ENCODE measurements around the gene GFOD1.
"Not testable (repeated sequence)": the region's sequence is repeated elsewhere in the genome, so short reads cannot be mapped to it uniquely, and the experiment has no call there.

Gene GFOD1

GRCh38 chr6:13331516-13332348 is 155.7 kb downstream of the GFOD1 start:
- in situ Hi-C loops (cut with MboI; ENCODE audit: low sequenced_read_pairs), result no loop called here

- in situ Hi-C loops (cut with MboI; ENCODE audit: low sequenced_read_pairs), result no loop called here
Observed at GRCh38 chr6:13328875-13329183, 158.6 kb downstream of the GFOD1 start.

- in situ Hi-C loops (cut with MboI; ENCODE audit: low sequenced_read_pairs), result no loop called here
Observed at GRCh38 chr6:13328076-13328874, 159.1 kb downstream of the GFOD1 start, which contains the start of gene TBC1D7. Gene TBC1D7 (minus strand): TSS chr6:13328537. CDS start chr6:13326898, 1,639 bp downstream.

- in situ Hi-C loops (cut with MboI; ENCODE audit: low sequenced_read_pairs), result no loop called here
Observed at GRCh38 chr6:13327691-13328075, 159.7 kb downstream of the GFOD1 start.

GRCh38 chr6:13326031-13326586 is 161.3 kb downstream of the GFOD1 start:
- in situ Hi-C loops (cut with MboI; ENCODE audit: low sequenced_read_pairs), result not testable (repeated sequence)

- in situ Hi-C loops (cut with MboI; ENCODE audit: low sequenced_read_pairs), result no loop called here
Observed at GRCh38 chr6:13319891-13320564, 167.4 kb downstream of the GFOD1 start.

- in situ Hi-C loops (cut with MboI; ENCODE audit: low sequenced_read_pairs), result no loop called here
Observed at GRCh38 chr6:13318821-13319220, 168.6 kb downstream of the GFOD1 start.

GRCh38 chr6:13315896-13316295 is 171.5 kb downstream of the GFOD1 start:
- in situ Hi-C loops (cut with MboI; ENCODE audit: low sequenced_read_pairs), result no loop called here

GRCh38 chr6:13314806-13315205 is 172.6 kb downstream of the GFOD1 start:
- in situ Hi-C loops (cut with MboI; ENCODE audit: low sequenced_read_pairs), result no loop called here

- in situ Hi-C loops (cut with MboI; ENCODE audit: low sequenced_read_pairs), result no loop called here
Observed at GRCh38 chr6:13311155-13311554, 176.2 kb downstream of the GFOD1 start.

- in situ Hi-C loops (cut with MboI; ENCODE audit: low sequenced_read_pairs), result no loop called here
Observed at GRCh38 chr6:13308332-13308731, 179.1 kb downstream of the GFOD1 start.

Data from hTERT RPE-1 (cell line).